DOHH2 (cell line): ENCODE data around the gene FAM221B.
A peak's percentile ranks its signal among the peaks of the same experiment; 100 is the strongest.

ENCODE experiments used
- H3F3A ChIP-seq: fragments of 200-600 bp; sonication (generic), shearing (Covaris generic); 2 replicates; pipeline ENCODE4 v1.6.0; 2016; ENCODE audit warnings: antibody characterized with exemption, mild to moderate bottlenecking; ENCODE audit not compliant: control insufficient read depth, insufficient read depth
- H3K27ac ChIP-seq: fragments of 200-600 bp; sonication (generic); 2 replicates; pipeline ENCODE4 v1.5.1; 2014; ENCODE audit warnings: low read depth, mild to moderate bottlenecking, low read length, moderate library complexity
- H3K27me3 ChIP-seq: fragments of 200-600 bp; sonication (generic); 2 replicates; pipeline ENCODE4 v1.6.1; 2014; ENCODE audit warnings: mild to moderate bottlenecking, low read length, mixed read lengths; ENCODE audit not compliant: control insufficient read depth
- H3K36me3 ChIP-seq: fragments of 200-600 bp; sonication (generic); 2 replicates; pipeline ENCODE4 v1.6.1; 2014; ENCODE audit warnings: mild to moderate bottlenecking, low read length, moderate library complexity, mixed read lengths; ENCODE audit not compliant: control insufficient read depth
- H3K4me1 ChIP-seq: fragments of 200-600 bp; sonication (generic); 2 replicates; pipeline ENCODE4 v1.6.1; 2014; ENCODE audit warnings: mild to moderate bottlenecking, low read length, mixed read lengths; ENCODE audit not compliant: control insufficient read depth
- H3K4me2 ChIP-seq: fragments of 200-600 bp; sonication (generic); 2 replicates; pipeline ENCODE4 v1.6.0; 2014; ENCODE audit warnings: mild to moderate bottlenecking, low read length, moderate library complexity
- H3K4me3 ChIP-seq: fragments of 200-600 bp; sonication (generic); 2 replicates; pipeline ENCODE4 v1.5.1; 2014; ENCODE audit warnings: mild to moderate bottlenecking, low read length, mixed read lengths
- H3K79me2 ChIP-seq: fragments of 200-600 bp; sonication (generic); 2 replicates; pipeline ENCODE4 v1.6.1; 2014; ENCODE audit warnings: mild to moderate bottlenecking, low read length, mixed read lengths; ENCODE audit not compliant: control insufficient read depth
- H3K9me2 ChIP-seq: fragments of 200-600 bp; sonication (generic); replicated peaks from 2 replicates; pipeline ENCODE4 v1.6.1; 2014; ENCODE audit warnings: mild to moderate bottlenecking, low read length, mixed read lengths; ENCODE audit not compliant: control insufficient read depth
- H3K9me3 ChIP-seq: fragments of 200-600 bp; sonication (generic); 2 replicates; pipeline ENCODE4 v1.6.1; 2014; ENCODE audit warnings: antibody characterized with exemption, low read length, mixed read lengths; ENCODE audit not compliant: control insufficient read depth, insufficient read depth
- H4K20me1 ChIP-seq: fragments of 200-600 bp; sonication (generic); 2 replicates; pipeline ENCODE4 v1.6.0; 2014; ENCODE audit warnings: low read depth, mild to moderate bottlenecking, antibody characterized with exemption, low read length, moderate library complexity; ENCODE audit not compliant: control insufficient read depth, insufficient read depth
- EZH2phosphoT487 ChIP-seq: fragments of 200-600 bp; sonication (generic); IDR thresholded peaks from 2 replicates; pipeline ENCODE4 v1.6.1; 2017; ENCODE audit warnings: borderline replicate concordance, mild to moderate bottlenecking, antibody characterized with exemption, low read length, moderate library complexity, mixed read lengths
- TF ChIP-seq, protein P1 (sequence below): fragments of 200-600 bp; sonication (generic); IDR thresholded peaks from one replicate; pipeline ENCODE4 v1.5.1; 2014; ENCODE audit warnings: antibody characterized with exemption, mild to moderate bottlenecking, low read depth, low read length; ENCODE audit not compliant: poor library complexity, severe bottlenecking

The FAM221B gene

DNA sequence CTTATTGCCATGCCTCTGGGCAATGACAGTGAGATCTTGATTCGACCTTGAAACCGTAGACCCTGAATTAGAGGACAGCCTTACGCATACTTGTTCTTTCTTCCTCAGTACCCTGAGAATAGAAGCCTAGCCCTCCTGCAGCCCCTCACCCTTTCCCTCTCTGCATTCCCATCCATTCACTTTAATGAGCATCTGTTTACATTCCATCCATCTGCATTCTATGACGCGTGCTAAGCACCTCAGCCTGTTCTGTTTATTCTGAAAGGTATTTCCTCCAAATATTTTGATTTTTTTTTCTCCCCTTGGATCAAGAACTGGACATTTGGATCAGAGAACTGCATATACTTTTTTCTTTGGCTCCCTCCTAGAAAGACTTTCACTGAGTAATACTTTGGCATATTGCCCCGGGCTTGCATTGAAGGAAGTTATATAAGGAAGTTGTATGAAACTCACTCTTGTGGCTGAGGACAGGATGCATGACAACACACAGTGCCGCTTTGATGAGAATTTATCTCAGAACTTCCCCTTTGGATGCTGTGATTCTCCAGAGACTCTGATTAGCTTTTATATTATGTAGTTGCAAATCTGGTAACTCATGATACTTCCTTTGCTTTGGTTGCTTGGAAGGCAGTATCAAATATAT lies 16.2 kb upstream of the FAM221B start:
- H3K9me3 ChIP-seq, result no peaks in the 10 kb centered on the region
- H3K4me2 ChIP-seq, result peak overlapping the region; percentile 27
- no peak overlapping the region for H3K27ac ChIP-seq
- H3K79me2 ChIP-seq, result no peaks in the 10 kb centered on the region
- H3F3A ChIP-seq, result no peaks in the 10 kb centered on the region
- H3K9me2 ChIP-seq, result no peaks in the 10 kb centered on the region
- no peaks in the 10 kb centered on the region for H3K36me3 ChIP-seq
- H4K20me1 ChIP-seq, result no peaks in the 10 kb centered on the region
- no peaks in the 10 kb centered on the region for H3K27me3 ChIP-seq
- no peak for TF ChIP-seq EZH2phosphoT487
- TF ChIP-seq, protein P1, sequence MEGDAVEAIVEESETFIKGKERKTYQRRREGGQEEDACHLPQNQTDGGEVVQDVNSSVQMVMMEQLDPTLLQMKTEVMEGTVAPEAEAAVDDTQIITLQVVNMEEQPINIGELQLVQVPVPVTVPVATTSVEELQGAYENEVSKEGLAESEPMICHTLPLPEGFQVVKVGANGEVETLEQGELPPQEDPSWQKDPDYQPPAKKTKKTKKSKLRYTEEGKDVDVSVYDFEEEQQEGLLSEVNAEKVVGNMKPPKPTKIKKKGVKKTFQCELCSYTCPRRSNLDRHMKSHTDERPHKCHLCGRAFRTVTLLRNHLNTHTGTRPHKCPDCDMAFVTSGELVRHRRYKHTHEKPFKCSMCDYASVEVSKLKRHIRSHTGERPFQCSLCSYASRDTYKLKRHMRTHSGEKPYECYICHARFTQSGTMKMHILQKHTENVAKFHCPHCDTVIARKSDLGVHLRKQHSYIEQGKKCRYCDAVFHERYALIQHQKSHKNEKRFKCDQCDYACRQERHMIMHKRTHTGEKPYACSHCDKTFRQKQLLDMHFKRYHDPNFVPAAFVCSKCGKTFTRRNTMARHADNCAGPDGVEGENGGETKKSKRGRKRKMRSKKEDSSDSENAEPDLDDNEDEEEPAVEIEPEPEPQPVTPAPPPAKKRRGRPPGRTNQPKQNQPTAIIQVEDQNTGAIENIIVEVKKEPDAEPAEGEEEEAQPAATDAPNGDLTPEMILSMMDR, result no peak
- no peak overlapping the region for H3K4me3 ChIP-seq
- H3K4me1 ChIP-seq, result peaks cover 36% of the 10 kb centered on the region

DNA sequence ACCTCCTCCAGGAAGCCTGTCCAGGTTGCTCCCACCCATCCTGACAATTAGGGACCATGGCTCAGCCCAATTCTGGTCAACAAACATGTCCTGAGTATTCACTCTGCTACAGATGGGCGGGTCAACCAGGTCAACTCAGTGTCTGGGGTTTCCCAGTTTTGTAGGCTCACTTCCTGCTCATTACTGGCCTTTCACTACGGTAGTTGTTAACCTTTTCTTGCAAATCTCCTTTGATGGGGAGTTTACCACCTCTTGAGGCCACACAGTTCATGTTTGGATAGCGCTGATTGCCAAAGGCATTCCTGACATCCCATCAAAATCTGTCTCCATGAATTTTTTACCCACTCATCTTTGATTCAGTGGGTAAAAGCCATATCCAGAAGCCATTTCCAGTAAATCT lies 14.3 kb upstream of the FAM221B start:
- Histone ChIP-seq H3K4me1 (peaks cover 30% of the 10 kb centered on the region), H3F3A (no peaks in the 10 kb centered on the region), H3K4me3 (no peak overlapping the region), H3K27me3 (no peaks in the 10 kb centered on the region), H3K9me3 (no peaks in the 10 kb centered on the region), H3K4me2 (no peak overlapping the region), H3K9me2 (no peaks in the 10 kb centered on the region), H3K27ac (no peak overlapping the region), H3K36me3 (no peaks in the 10 kb centered on the region), H3K79me2 (no peaks in the 10 kb centered on the region), H4K20me1 (no peaks in the 10 kb centered on the region)
- TF ChIP-seq EZH2phosphoT487, result no peak

DNA sequence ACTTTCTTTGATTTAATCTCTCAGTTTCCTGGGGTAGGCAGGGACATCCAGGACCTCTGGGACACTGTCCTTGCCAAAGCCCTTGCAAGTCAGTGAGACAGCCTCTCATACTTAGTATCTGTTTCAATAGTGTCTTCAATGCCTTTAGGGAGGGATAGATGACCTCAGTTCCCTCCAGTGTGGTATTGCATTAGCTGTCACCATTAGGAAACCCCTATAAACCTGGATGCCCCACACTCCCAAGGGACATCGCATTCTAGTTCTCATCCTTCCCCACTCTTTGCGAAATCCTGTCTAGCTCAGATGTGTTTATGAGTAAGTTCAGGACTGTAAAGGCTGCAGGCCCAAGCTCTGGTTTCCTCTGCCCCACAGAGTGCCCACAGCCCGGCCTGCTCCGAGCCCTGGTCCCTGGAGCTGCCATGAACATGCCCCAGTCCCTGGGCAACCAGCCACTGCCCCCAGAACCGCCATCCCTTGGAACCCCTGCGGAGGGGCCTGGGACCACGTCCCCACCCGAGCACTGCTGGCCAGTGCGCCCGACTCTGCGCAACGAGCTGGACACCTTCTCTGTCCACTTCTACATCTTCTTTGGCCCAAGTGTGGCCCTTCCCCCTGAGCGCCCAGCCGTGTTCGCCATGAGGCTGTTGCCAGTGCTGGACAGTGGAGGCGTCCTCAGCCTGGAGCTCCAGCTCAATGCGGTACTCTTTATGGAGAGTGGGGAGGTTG lies 13.7 kb upstream of the FAM221B start:
- H3K27me3 ChIP-seq, result no peaks in the 10 kb centered on the region

DNA sequence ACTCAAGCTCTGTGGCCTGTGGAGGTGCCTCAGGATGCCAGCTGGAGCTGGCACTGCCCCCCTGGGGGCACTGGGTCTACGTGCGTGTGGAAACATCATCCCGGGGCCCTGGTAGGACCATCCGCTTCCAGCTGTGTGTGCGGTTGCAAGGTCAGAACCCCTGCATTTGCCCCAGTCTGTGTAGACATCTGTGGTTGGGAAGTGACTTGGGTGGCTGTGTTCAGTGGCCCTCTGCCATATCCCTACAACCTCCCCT lies 13.0 kb upstream of the FAM221B start:
- TF ChIP-seq, protein P1, result no peak
- TF ChIP-seq EZH2phosphoT487, result no peak
- Histone ChIP-seq H3K27ac (no peak overlapping the region), H3K36me3 (no peaks in the 10 kb centered on the region), H3K27me3 (no peaks in the 10 kb centered on the region), H3K4me3 (no peak overlapping the region), H3K4me1 (peaks cover 28% of the 10 kb centered on the region), H3K9me2 (no peaks in the 10 kb centered on the region), H3K79me2 (no peaks in the 10 kb centered on the region), H3K4me2 (no peak overlapping the region), H4K20me1 (no peaks in the 10 kb centered on the region), H3F3A (no peaks in the 10 kb centered on the region), H3K9me3 (no peaks in the 10 kb centered on the region)

More for the DNA sequence above, 13.7 kb upstream of the FAM221B start:
- Histone ChIP-seq H3F3A (no peaks in the 10 kb centered on the region), H3K9me3 (no peaks in the 10 kb centered on the region), H3K9me2 (no peaks in the 10 kb centered on the region), H3K36me3 (no peaks in the 10 kb centered on the region), H3K4me3 (no peak overlapping the region), H3K4me2 (no peak overlapping the region), H4K20me1 (no peaks in the 10 kb centered on the region), H3K27ac (no peak overlapping the region), H3K79me2 (no peaks in the 10 kb centered on the region), H3K4me1 (peaks cover 28% of the 10 kb centered on the region)
- TF ChIP-seq EZH2phosphoT487, result no peak
- TF ChIP-seq, protein P1, result no peak
